HAP-1 (cell line): ENCODE measurements around the gene SUV39H2.
"Not testable (repeated sequence)": the region's sequence is repeated elsewhere in the genome, so short reads cannot be mapped to it uniquely, and the experiment has no call there.

Source experiments
- DNase-seq, 2 experiments: peaks; one replicate each; pipeline ENCODE4 v3.0.0-alpha.2; 2016 to 2020; ENCODE audit warnings: low spot score in 2 of 2
- H3K27me3 ChIP-seq: fragments of 250-450 bp; sonication (Bioruptor Pico); 2 replicates; pipeline ENCODE4 v1.5.1; 2020; ENCODE audit warnings: low read depth, mild to moderate bottlenecking, moderate library complexity
- H3K36me3 ChIP-seq: fragments of 250-450 bp; sonication (Bioruptor Pico); replicated peaks from 2 replicates; pipeline ENCODE4 v1.5.1; 2020; ENCODE audit warnings: mild to moderate bottlenecking
- H3K4me1 ChIP-seq: fragments of 250-450 bp; sonication (Bioruptor Pico); 2 replicates; pipeline ENCODE4 v1.5.1; 2020; ENCODE audit warnings: mild to moderate bottlenecking
- H3K4me3 ChIP-seq: fragments of 250-450 bp; sonication (Bioruptor Pico); 2 replicates; pipeline ENCODE4 v1.5.1; 2020; ENCODE audit warnings: mild to moderate bottlenecking, moderate library complexity
- H3K9me3 ChIP-seq: fragments of 250-450 bp; sonication (Bioruptor Pico); 2 replicates; pipeline ENCODE4 v1.5.1; 2020; ENCODE audit warnings: mild to moderate bottlenecking, moderate library complexity
- in situ Hi-C: fragments of 300-500 bp; cut with MboI; formaldehyde crosslinking; loops from 3 replicates; pipeline ENCODE4 v1.14.3; 2020; ENCODE audit warnings: low sequenced_read_pairs, inconsistent platforms, mixed read lengths

Gene SUV39H2

GRCh38 chr10:14926722-14927416, 48.2 kb downstream of the SUV39H2 start:
- no peak for DNase-seq
- Histone ChIP-seq H3K27me3 (no peaks in the 10 kb centered on the region), H3K4me1 (no peaks in the 10 kb centered on the region), H3K36me3 (peaks cover 51% of the 10 kb centered on the region), H3K4me3 (no peak overlapping the region), H3K9me3 (no peaks in the 10 kb centered on the region)
- in situ Hi-C loops, result no loop called here

DNA sequence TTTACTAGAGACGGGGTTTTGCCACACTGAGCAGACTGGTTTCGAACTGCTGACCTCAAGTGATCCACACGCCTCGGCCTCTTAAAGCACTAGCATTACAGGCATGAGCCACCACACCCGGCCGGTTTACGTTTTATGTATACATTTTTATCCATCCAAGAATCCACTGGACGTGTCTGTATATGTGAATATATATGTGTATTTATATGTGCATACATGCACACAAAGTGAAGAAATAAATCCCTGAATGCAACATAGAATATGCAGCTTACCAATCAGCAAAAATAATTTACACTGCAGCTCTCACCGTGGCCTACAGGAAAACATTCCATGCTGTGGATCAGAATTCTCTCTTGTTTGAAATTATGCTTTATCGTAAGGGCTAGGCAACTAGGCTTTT, 51.9 kb downstream of the SUV39H2 start:
- no peaks in the 10 kb centered on the region for H3K4me1 ChIP-seq
- H3K36me3 ChIP-seq, result peaks cover 46% of the 10 kb centered on the region
- no peak for DNase-seq
- H3K4me3 ChIP-seq, result no peak overlapping the region
- in situ Hi-C loops, result no loop called here
- no peaks in the 10 kb centered on the region for H3K9me3 ChIP-seq
- H3K27me3 ChIP-seq, result no peaks in the 10 kb centered on the region

- DNase-seq, result no peak
- in situ Hi-C loops, result no loop called here
- no peak overlapping the region for H3K4me3 ChIP-seq
- peaks cover 23% of the 10 kb centered on the region for H3K36me3 ChIP-seq
- no peaks in the 10 kb centered on the region for H3K4me1 ChIP-seq
- H3K27me3 ChIP-seq, result no peaks in the 10 kb centered on the region
- no peaks in the 10 kb centered on the region for H3K9me3 ChIP-seq
These were observed 57.9 kb downstream of the SUV39H2 start for GRCh38 chr10:14936584-14936983.

GRCh38 chr10:14938971-14939370, 60.3 kb downstream of the SUV39H2 start:
- in situ Hi-C loops, H3K27me3 ChIP-seq, H3K4me3 ChIP-seq, H3K4me1 ChIP-seq, DNase-seq, H3K9me3 ChIP-seq: not testable (repeated sequence)
- peaks cover 18% of the 10 kb centered on the region for H3K36me3 ChIP-seq

- H3K4me3 ChIP-seq, in situ Hi-C loops: not testable (repeated sequence)
- peaks cover 25% of the 10 kb centered on the region for H3K36me3 ChIP-seq
These were observed 63.7 kb downstream of the SUV39H2 start for GRCh38 chr10:14942147-14942949.

GRCh38 chr10:14942950-14943338, 64.3 kb downstream of the SUV39H2 start:
- in situ Hi-C loops, H3K9me3 ChIP-seq, H3K27me3 ChIP-seq, H3K4me3 ChIP-seq, DNase-seq, H3K4me1 ChIP-seq: not testable (repeated sequence)
- H3K36me3 ChIP-seq, result peaks cover 28% of the 10 kb centered on the region

More at GRCh38 chr10:14942147-14942949, 63.7 kb downstream of the SUV39H2 start:
- H3K9me3 ChIP-seq, DNase-seq, H3K4me1 ChIP-seq, H3K27me3 ChIP-seq: not testable (repeated sequence)

DNA sequence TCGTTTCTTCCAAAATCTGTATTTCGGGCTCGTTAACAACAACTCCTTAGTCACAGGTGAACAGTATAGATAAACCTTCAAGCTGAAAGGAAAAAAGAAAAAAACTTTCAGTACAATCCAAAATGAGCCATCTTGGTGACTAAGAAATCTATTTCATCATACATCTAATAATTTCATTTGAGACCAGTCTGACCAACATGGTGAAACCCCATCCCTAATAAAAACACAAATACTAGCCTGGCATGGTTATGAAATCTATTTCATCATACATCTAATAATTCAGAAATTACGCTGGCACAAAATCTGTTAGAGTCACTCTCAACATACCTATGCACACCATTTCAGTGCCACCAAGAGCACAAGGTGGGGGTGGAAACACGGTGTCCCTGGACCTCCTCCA, 66.4 kb downstream of the SUV39H2 start:
- Histone ChIP-seq H3K36me3 (peaks cover 35% of the 10 kb centered on the region), H3K9me3 (no peaks in the 10 kb centered on the region), H3K4me1 (no peaks in the 10 kb centered on the region), H3K4me3 (no peak overlapping the region), H3K27me3 (no peaks in the 10 kb centered on the region)
- no peak for DNase-seq
- in situ Hi-C loops, result no loop called here

- Histone ChIP-seq H3K4me1 (peaks cover 3% of the 10 kb centered on the region), H3K36me3 (peaks cover 38% of the 10 kb centered on the region), H3K9me3 (no peaks in the 10 kb centered on the region), H3K27me3 (no peaks in the 10 kb centered on the region), H3K4me3 (no peak overlapping the region)
- no peak for DNase-seq
- in situ Hi-C loops, result no loop called here
These were observed 68.6 kb downstream of the SUV39H2 start for GRCh38 chr10:14947268-14947667.

DNA sequence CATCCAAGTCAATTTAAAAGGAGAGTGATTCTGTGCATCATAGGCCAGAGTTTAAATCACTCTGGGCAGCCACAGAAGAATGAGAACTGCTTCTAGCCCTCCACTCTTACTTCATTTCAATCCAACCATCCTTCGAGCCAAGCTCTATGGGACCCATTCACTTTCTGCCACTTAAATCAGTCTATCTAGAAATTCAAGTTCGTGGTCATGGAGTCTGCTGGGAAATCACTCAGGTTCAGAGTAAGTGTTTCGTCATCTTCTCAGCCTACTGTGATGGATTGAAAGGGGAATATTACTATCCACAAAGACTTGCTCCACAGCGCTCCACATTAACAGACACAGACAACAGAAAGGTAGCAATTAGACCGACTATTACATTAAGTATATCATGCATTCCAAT, 70.6 kb downstream of the SUV39H2 start:
- peaks cover 31% of the 10 kb centered on the region for H3K36me3 ChIP-seq
- in situ Hi-C loops, result no loop called here

GRCh38 chr10:14952851-14953423, 74.3 kb downstream of the SUV39H2 start:
- DNase-seq, result peak in 1 of 2 experiments; percentile 17
- Histone ChIP-seq H3K4me3 (peak overlapping the region; percentile 92), H3K9me3 (no peaks in the 10 kb centered on the region), H3K36me3 (peaks cover 16% of the 10 kb centered on the region), H3K27me3 (no peaks in the 10 kb centered on the region), H3K4me1 (peaks cover 15% of the 10 kb centered on the region)
- in situ Hi-C loops, result loop anchor here (10.0 kb wide), 1 partner anchor 152 kb away; no protein-coding TSS in a partner anchor

More for the DNA sequence above, 70.6 kb downstream of the SUV39H2 start:
- Histone ChIP-seq H3K4me1 (peaks cover 8% of the 10 kb centered on the region), H3K27me3 (no peaks in the 10 kb centered on the region), H3K4me3 (no peak overlapping the region), H3K9me3 (no peaks in the 10 kb centered on the region)
- no peak for DNase-seq

- in situ Hi-C loops, result loop anchor here (10.0 kb wide), 1 partner anchor 151 kb away; no protein-coding TSS in a partner anchor
These were observed 74.8 kb downstream of the SUV39H2 start for GRCh38 chr10:14953424-14954000.

More at GRCh38 chr10:14953424-14954000, 74.8 kb downstream of the SUV39H2 start:
- Histone ChIP-seq H3K4me1 (peaks cover 15% of the 10 kb centered on the region), H3K27me3 (no peaks in the 10 kb centered on the region), H3K4me3 (peak overlapping the region; percentile 92), H3K9me3 (no peaks in the 10 kb centered on the region), H3K36me3 (peaks cover 11% of the 10 kb centered on the region)
- peak in 1 of 2 experiments; percentile 27 for DNase-seq
